K562 (cell line): ENCODE data around the gene SLC27A4. TPM values are rescaled to one million over a fixed set of nuclear protein-coding genes. Genes with fewer than 3 reads are reported as not detected.

Experiments used
- ARID4B ChIP-seq: sonication (generic); formaldehyde crosslinking; IDR thresholded peaks from 2 replicates; pipeline ENCODE4 v1.8.0; 2022; ENCODE audit warnings: mild to moderate bottlenecking, missing genetic modification reagents
- BRD4 ChIP-seq: fragments of 200-600 bp; sonication (generic); IDR thresholded peaks from 2 replicates; pipeline ENCODE4 v1.6.1; 2017; ENCODE audit warnings: inconsistent platforms
- CEBPB ChIP-seq: fragments of 450-650 bp; IDR thresholded peaks from 2 replicates; pipeline ENCODE4 v1.6.1; 2016; ENCODE audit warnings: missing genetic modification characterization, missing compliant biosample characterization
- CREM ChIP-seq: IDR thresholded peaks from 2 replicates; pipeline ENCODE4 v1.6.1; 2014; ENCODE audit warnings: antibody characterized with exemption, low read depth
- FOXJ2 ChIP-seq: fragments of 200-800 bp; sonication (Bioruptor generic); IDR thresholded peaks from 2 replicates; pipeline ENCODE4 v1.6.1; 2016; ENCODE audit warnings: missing genetic modification characterization, missing compliant biosample characterization
- GTF2A2 ChIP-seq: IDR thresholded peaks from 2 replicates; pipeline ENCODE4 v1.6.1; 2016; ENCODE audit warnings: mild to moderate bottlenecking, missing genetic modification characterization, missing compliant biosample characterization
- HNRNPK ChIP-seq: fragments of 200-400 bp; formaldehyde crosslinking; IDR thresholded peaks from one replicate; pipeline ENCODE4 v1.6.1; 2018; ENCODE audit warnings: mild to moderate bottlenecking, low read depth, low read length; ENCODE audit not compliant: poor library complexity, severe bottlenecking
- MAFF ChIP-seq: IDR thresholded peaks from 2 replicates; pipeline ENCODE4 v1.6.1; 2012; ENCODE audit warnings: low read length, improper control_type of control experiment
- RHOXF2B ChIP-seq: fragments of 250-450 bp; sonication (Bioruptor Pico); conservative IDR thresholded peaks from 2 replicates; pipeline ENCODE4 v1.5.1; 2021
- RUNX1 ChIP-seq: sonication (generic); IDR thresholded peaks from 2 replicates; pipeline ENCODE4 v1.6.1; 2016; ENCODE audit warnings: antibody characterized with exemption, low read depth
- SP1 ChIP-seq: sonication (generic); formaldehyde crosslinking; IDR thresholded peaks from 2 replicates; pipeline ENCODE4 v1.8.1; 2022; ENCODE audit warnings: mild to moderate bottlenecking, missing genetic modification reagents
- STAT5B ChIP-seq: fragments of 250-450 bp; sonication (Bioruptor Pico); IDR thresholded peaks from 2 replicates; pipeline ENCODE4 v1.8.0; 2021; ENCODE audit warnings: mild to moderate bottlenecking, inconsistent platforms
- SUPT5H ChIP-seq: fragments of 450-650 bp; IDR thresholded peaks from 2 replicates; pipeline ENCODE4 v1.6.1; 2016
- ZNF134 ChIP-seq: fragments of 250-450 bp; sonication (Bioruptor Pico); conservative IDR thresholded peaks from 2 replicates; pipeline ENCODE4 v1.4.0; 2020
- ZNF239 ChIP-seq: fragments of 250-450 bp; sonication (Bioruptor Pico); IDR thresholded peaks from 2 replicates; pipeline ENCODE4 v1.4.0; 2020; ENCODE audit warnings: mild to moderate bottlenecking
- ZNF280B ChIP-seq: fragments of 250-450 bp; sonication (Bioruptor Pico); IDR thresholded peaks from 2 replicates; pipeline ENCODE4 v1.5.1; 2021; ENCODE audit warnings: mild to moderate bottlenecking
- ZNF592 ChIP-seq: fragments of 450-650 bp; IDR thresholded peaks from 2 replicates; pipeline ENCODE4 v1.6.1; 2017; ENCODE audit warnings: antibody characterized with exemption, mild to moderate bottlenecking
- ZNF717 ChIP-seq: fragments of 250-450 bp; sonication (Bioruptor Pico); IDR thresholded peaks from 2 replicates; pipeline ENCODE4 v1.5.0; 2021
- ZNF778 ChIP-seq: fragments of 450-650 bp; formaldehyde crosslinking; IDR thresholded peaks from 2 replicates; pipeline ENCODE4 v1.4.0; 2020; ENCODE audit warnings: mild to moderate bottlenecking, moderate library complexity
- polyA plus RNA-seq, 8 experiments: library from polyadenylated mRNA; depleted of rRNA in 4 of 8; stranded (reverse) in 5 of 8; unstranded in 3 of 8; fragments of >200 nt; fragmentation: Nextera tagmentation in 2 of 8; fragmentation: Illumina TruSeq in 1 of 8; extraction: Ambion mirVana in 2 of 8; extraction: Trizol in 1 of 8; gene quantifications; 2 replicates each; pipeline versions ENCODE4 v1.2.1 to v1.2.3, GENCODE V29; 2011 to 2014; ENCODE audit warnings: inconsistent platforms in 1 of 8, missing spikeins in 1 of 8
- total RNA-seq, 7 experiments: library from RNA; depleted of rRNA in 6 of 7; stranded (reverse); fragments of >200 nt in 6 of 7; fragmentation: Illumina TruSeq in 2 of 7; extraction: Trizol in 2 of 7; gene quantifications; 2 replicates each; pipeline versions ENCODE4 v1.2.1 to v1.2.3, GENCODE V29; 2011 to 2021; ENCODE audit warnings: low replicate concordance in 1 of 7

The SLC27A4 gene
- total and polyA plus RNA-seq, 9 of the 15 experiments (the other 6 are each of a cell fraction or from before 2014, with no cell fraction given), result 0.25 to 35.7 (median 14.0) TPM

DNA sequence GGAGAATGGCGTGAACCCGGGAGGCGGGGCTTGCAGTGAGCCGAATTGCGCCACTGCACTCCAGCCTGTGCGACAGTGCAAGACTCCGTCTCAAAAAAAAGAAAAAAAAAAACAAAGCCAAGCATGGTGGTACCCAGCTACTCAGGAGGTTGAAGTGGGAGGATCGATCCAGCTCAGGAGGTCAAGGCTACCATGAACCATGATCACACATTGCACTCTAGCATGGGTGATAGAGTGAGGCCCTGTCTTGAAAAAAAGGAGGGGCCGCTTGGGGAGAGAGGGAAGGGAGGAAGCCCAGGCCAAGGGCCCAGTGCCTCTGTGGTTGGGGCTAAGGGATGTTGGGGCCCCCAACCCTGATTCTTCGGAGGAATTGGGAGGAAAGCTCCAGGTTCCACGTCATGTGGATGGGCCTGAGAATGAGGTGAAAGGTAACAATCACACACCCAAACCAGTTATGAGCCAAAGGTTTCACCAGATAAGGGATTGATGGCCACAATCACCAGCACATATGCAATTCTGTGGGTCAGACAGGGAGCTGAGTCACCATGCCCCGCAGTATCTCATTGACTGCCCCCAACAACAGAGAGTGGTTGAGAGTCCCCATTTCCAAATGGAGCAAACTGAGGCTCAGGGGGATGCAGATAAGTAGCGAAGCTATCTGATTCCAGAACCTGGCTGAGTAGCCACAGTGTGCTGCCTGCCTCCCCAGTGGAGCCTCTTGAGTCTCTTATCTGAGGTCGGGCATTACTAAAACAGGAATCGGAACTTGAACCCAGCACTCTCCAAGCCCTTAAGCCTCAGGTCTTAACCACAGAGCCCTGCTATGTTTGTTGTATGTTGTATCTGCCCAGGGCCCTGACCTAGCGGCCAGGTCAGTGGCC is 43.7 kb upstream of the SLC27A4 start (continued):
- TF ChIP-seq HNRNPK (no peak), ZNF592 (no peak), ZNF778 (no peak), ARID4B (CRISPR knock-in tag) (no peak), ZNF239 (CRISPR knock-in tag) (peak; percentile 30; the same call in 1 of the 2 replicates), GTF2A2 (tag) (no peak), SP1 (CRISPR knock-in tag) (no peak), ZNF717 (CRISPR knock-in tag) (no peak), MAFF (peak; percentile 81; the same call in 1 of the 2 replicates), RUNX1 (no peak), ZNF280B (CRISPR knock-in tag) (no peak), RHOXF2B (no peak), FOXJ2 (tag) (no peak), STAT5B (CRISPR knock-in tag) (no peak), ZNF134 (CRISPR knock-in tag) (peak; percentile 72), SUPT5H (no peak), CEBPB (peak; percentile 97), CREM (no peak), BRD4 (no peak)
